ENCODE measurements around the gene RREB1. TPM values are rescaled to one million over a fixed set of nuclear protein-coding genes. Genes with fewer than 3 reads are reported as not detected.

The RREB1 gene
- polyA plus RNA-seq, 1 donor from 2014 or later = not detected

GRCh38 chr6:7171733-7172132 is 64.0 kb downstream of the RREB1 start:
- Histone ChIP-seq H3K9me2 (ENCODE audit: insufficient read depth, low read length) (no peaks in the 10 kb centered on the region), H3K9me3 (ENCODE audit: low read length) (no peaks in the 10 kb centered on the region), H3K79me2 (replicated peaks; ENCODE audit: insufficient read depth, low read length) (no peaks in the 10 kb centered on the region), H4K20me1 (ENCODE audit: insufficient read depth) (no peaks in the 10 kb centered on the region), H3K36me3 (ENCODE audit: insufficient read depth, low read length) (no peaks in the 10 kb centered on the region), H3K4me3 (ENCODE audit: low read length) (no peak overlapping the region), H3K27me3 (ENCODE audit: insufficient read depth, low read depth, low read length) (no peaks in the 10 kb centered on the region), H2AFZ (ENCODE audit: low read depth, low read length) (no peak overlapping the region), H3K27ac (ENCODE audit: low read length) (no peak overlapping the region), H3K4me2 (ENCODE audit: low read length) (no peak overlapping the region), H3K9ac (ENCODE audit: low read length) (no peak overlapping the region), H3F3A (ENCODE audit: insufficient read depth, low read length, poor library complexity, severe bottlenecking) (no peaks in the 10 kb centered on the region)
- TF ChIP-seq TAF1 (IDR thresholded peaks at IDR 0.05; ENCODE audit: low read depth) = no peak
- no peak for TF ChIP-seq MXI1 (conservative IDR thresholded peaks at IDR 0.05; ENCODE audit: poor library complexity, severe bottlenecking)
- TF ChIP-seq SMC3 (conservative IDR thresholded peaks at IDR 0.05; ENCODE audit: poor library complexity) = no peak
- TF ChIP-seq REST (IDR thresholded peaks at IDR 0.05; ENCODE audit: borderline replicate concordance) = no peak
- no peak for TF ChIP-seq CTCF (IDR thresholded peaks at IDR 0.05; ENCODE audit: poor library complexity, severe bottlenecking)
- TF ChIP-seq EZH2 (IDR thresholded peaks at IDR 0.05; ENCODE audit: borderline replicate concordance, insufficient read depth, low read length, poor library complexity, severe bottlenecking) = no peak
- TF ChIP-seq EP300 (conservative IDR thresholded peaks at IDR 0.05; ENCODE audit: poor library complexity, severe bottlenecking) = no peak
- TF ChIP-seq POLR2AphosphoS5 (IDR thresholded peaks at IDR 0.05) = no peak
- TF ChIP-seq RAD21 (conservative IDR thresholded peaks at IDR 0.05) = no peak

GRCh38 chr6:7172649-7173048 is 64.9 kb downstream of the RREB1 start:
- no peak overlapping the region for H3K4me2 ChIP-seq (ENCODE audit: low read length)
- no peaks in the 10 kb centered on the region for H3K9me3 ChIP-seq (ENCODE audit: low read length)
- H3K9me2 ChIP-seq (ENCODE audit: insufficient read depth, low read length) = no peaks in the 10 kb centered on the region
- no peak for TF ChIP-seq CTCF (IDR thresholded peaks at IDR 0.05; ENCODE audit: poor library complexity, severe bottlenecking)
- no peak for TF ChIP-seq EP300 (conservative IDR thresholded peaks at IDR 0.05; ENCODE audit: poor library complexity, severe bottlenecking)
- TF ChIP-seq SMC3 (conservative IDR thresholded peaks at IDR 0.05; ENCODE audit: poor library complexity) = no peak
- TF ChIP-seq EZH2 (IDR thresholded peaks at IDR 0.05; ENCODE audit: borderline replicate concordance, insufficient read depth, low read length, poor library complexity, severe bottlenecking) = no peak
- no peak for TF ChIP-seq POLR2AphosphoS5 (IDR thresholded peaks at IDR 0.05)
- TF ChIP-seq MXI1 (conservative IDR thresholded peaks at IDR 0.05; ENCODE audit: poor library complexity, severe bottlenecking) = no peak
- no peak for TF ChIP-seq REST (IDR thresholded peaks at IDR 0.05; ENCODE audit: borderline replicate concordance)
- no peak overlapping the region for H2AFZ ChIP-seq (ENCODE audit: low read depth, low read length)
- no peaks in the 10 kb centered on the region for H3F3A ChIP-seq (ENCODE audit: insufficient read depth, low read length, poor library complexity, severe bottlenecking)
- no peak overlapping the region for H3K27ac ChIP-seq (ENCODE audit: low read length)
- H4K20me1 ChIP-seq (ENCODE audit: insufficient read depth) = no peaks in the 10 kb centered on the region
- no peaks in the 10 kb centered on the region for H3K79me2 ChIP-seq (replicated peaks; ENCODE audit: insufficient read depth, low read length)
- H3K27me3 ChIP-seq (ENCODE audit: insufficient read depth, low read depth, low read length) = no peaks in the 10 kb centered on the region
- no peak overlapping the region for H3K4me3 ChIP-seq (ENCODE audit: low read length)
- no peaks in the 10 kb centered on the region for H3K36me3 ChIP-seq (ENCODE audit: insufficient read depth, low read length)
- no peak overlapping the region for H3K9ac ChIP-seq (ENCODE audit: low read length)
